ENCODE data around the gene GOLGA6L25. TPM values are rescaled to one million over a fixed set of nuclear protein-coding genes. Genes with fewer than 3 reads are reported as not detected.
A peak's percentile ranks its signal among the peaks of the same experiment; 100 is the strongest.
"Not testable (repeated sequence)": the region's sequence is repeated elsewhere in the genome, so short reads cannot be mapped to it uniquely, and the experiment has no call there.

Gene GOLGA6L25
- polyA plus RNA-seq (2011; rRNA removed) (not detected in 2 replicates), polyA minus RNA-seq (2011; rRNA and poly(A)+ RNA removed) (not detected in 2 replicates)

DNA sequence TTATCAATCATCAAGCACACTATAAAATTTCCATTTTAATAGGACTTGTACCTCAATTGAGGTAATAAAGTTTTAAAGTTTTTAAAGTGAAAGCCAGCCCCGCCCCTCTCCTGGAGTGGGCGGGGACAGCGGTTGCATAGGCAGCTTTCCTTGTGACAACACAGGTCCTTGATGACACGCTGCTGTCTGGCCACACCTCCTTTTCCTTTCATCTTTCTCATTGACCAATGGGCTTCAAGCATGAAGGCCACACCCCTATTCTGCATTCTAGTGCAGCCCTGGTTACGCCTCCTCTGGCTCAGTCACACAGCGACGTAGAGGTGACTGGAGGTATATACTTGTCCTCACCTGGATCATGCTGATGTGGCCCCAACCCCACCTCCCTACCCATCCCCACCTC, at the start of gene GOLGA6L25:
Gene GOLGA6L25 (plus strand): TSS at position 301 of the 400 bp plus-strand sequence. CDS start 61 bp downstream, at position 362.
- H3K4me3 ChIP-seq (ENCODE audit: low read depth, low read length); H3K9me3 ChIP-seq (ENCODE audit: control insufficient read depth, insufficient read depth, low read length); H3K27me3 ChIP-seq (ENCODE audit: control insufficient read depth, insufficient read depth, low read length); CTCF ChIA-PET; H3K27ac ChIP-seq (ENCODE audit: low read depth, low read length); DNase-seq (ENCODE audit: low read depth, low spot score); POLR2A ChIA-PET: not testable (repeated sequence)

DNA sequence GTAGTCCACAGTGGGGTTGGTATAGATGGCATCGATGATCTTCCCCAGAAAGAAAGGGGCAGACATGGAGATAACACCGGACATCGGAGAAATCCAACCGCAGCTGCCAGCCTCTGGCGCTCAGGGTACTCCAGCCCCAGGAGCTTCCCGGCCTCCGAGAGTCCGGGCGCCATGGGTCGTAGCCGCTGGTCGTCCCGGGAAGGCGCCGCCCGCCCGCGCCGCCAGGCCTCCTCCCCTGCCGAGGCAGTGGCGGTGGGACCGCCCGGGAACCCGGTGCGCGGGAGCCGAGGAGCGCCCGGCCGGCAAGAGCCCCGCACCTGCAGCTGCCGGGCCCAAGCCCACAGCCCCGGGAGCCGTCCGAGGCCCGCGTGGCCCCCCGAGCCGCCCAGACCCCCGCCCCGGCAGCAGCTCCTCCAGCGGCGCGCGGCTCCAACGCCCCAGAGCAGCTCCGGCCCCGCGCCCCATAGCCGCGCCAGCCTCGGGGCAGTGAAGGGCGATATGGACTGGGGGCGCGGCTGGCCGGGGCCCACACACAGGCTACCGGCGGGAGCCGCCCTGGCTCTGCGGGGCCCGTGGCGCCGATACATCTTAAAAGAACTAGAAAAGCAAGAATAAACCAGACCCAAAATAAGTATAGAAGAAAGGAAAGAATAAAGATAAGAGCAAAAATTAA, 45.0 kb upstream of the GOLGA6L25 start:
- H3K27ac ChIP-seq (ENCODE audit: low read depth, low read length); DNase-seq (ENCODE audit: low read depth, low spot score); H3K9me3 ChIP-seq (ENCODE audit: control insufficient read depth, insufficient read depth, low read length); CTCF ChIA-PET; POLR2A ChIA-PET; H3K4me3 ChIP-seq (ENCODE audit: low read depth, low read length); H3K27me3 ChIP-seq (ENCODE audit: control insufficient read depth, insufficient read depth, low read length): not testable (repeated sequence)

DNA sequence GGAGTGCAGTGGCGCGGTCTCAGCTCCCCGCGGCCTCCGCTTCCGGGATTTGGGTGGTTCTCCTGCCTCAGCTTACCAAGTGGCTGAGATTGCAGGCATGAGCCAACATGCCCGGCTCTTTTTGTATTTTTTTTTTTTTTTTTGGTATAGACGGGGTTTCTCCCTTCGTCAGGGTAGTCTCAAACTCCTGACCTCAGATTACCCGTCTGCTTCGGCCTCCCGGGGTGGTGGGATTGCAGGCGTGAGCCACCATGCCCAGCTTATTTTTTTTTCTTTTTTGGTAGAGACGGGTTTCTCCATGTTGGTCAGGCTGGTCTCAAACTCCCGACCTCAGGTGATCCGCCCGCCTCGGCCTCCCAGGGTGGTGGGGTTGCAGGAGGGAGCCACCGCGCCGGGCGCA, 39.2 kb upstream of the GOLGA6L25 start:
- H3K27ac ChIP-seq (ENCODE audit: low read depth, low read length); CTCF ChIA-PET: not testable (repeated sequence)

DNA sequence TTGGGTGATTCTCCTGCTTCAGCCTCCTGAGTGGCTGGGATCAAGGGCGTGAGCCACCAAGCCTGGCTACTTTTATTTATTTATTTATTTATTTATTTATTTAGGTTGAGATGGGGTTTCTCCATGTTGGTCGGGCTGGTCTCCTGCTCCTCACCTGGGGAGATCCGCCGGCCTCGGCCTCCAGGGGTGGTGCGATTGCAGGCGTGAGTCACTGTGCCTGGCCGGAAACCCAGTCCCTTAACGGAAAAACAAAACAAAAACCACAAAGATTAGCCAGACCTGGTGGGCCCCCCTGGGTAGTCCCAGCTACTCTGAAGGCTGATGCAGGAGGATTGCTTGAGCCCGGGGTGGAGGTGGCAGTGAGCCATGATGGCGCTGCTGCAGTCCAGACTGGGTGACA, 38.2 kb upstream of the GOLGA6L25 start:
- H3K27ac ChIP-seq (ENCODE audit: low read depth, low read length); CTCF ChIA-PET; H3K9me3 ChIP-seq (ENCODE audit: control insufficient read depth, insufficient read depth, low read length); POLR2A ChIA-PET; DNase-seq (ENCODE audit: low read depth, low spot score); H3K4me3 ChIP-seq (ENCODE audit: low read depth, low read length); H3K27me3 ChIP-seq (ENCODE audit: control insufficient read depth, insufficient read depth, low read length): not testable (repeated sequence)

More for the DNA sequence above, 39.2 kb upstream of the GOLGA6L25 start:
- H3K4me3 ChIP-seq (ENCODE audit: low read depth, low read length); H3K9me3 ChIP-seq (ENCODE audit: control insufficient read depth, insufficient read depth, low read length); DNase-seq (ENCODE audit: low read depth, low spot score); POLR2A ChIA-PET; H3K27me3 ChIP-seq (ENCODE audit: control insufficient read depth, insufficient read depth, low read length): not testable (repeated sequence)

GRCh38 chr15:28532954-28533353, 20.4 kb upstream of the GOLGA6L25 start, which contains the start of gene GOLGA8G:
GOLGA8G (minus strand) TSS chr15:28532971; CDS start chr15:28532909, 62 bp downstream.
- H3K4me3 ChIP-seq (ENCODE audit: low read depth, low read length); CTCF ChIA-PET; DNase-seq (ENCODE audit: low read depth, low spot score); H3K9me3 ChIP-seq (ENCODE audit: control insufficient read depth, insufficient read depth, low read length); H3K27me3 ChIP-seq (ENCODE audit: control insufficient read depth, insufficient read depth, low read length); POLR2A ChIA-PET; H3K27ac ChIP-seq (ENCODE audit: low read depth, low read length): not testable (repeated sequence)

- CTCF ChIA-PET; H3K9me3 ChIP-seq (ENCODE audit: control insufficient read depth, insufficient read depth, low read length); H3K27me3 ChIP-seq (ENCODE audit: control insufficient read depth, insufficient read depth, low read length); DNase-seq (ENCODE audit: low read depth, low spot score); H3K4me3 ChIP-seq (ENCODE audit: low read depth, low read length); H3K27ac ChIP-seq (ENCODE audit: low read depth, low read length); POLR2A ChIA-PET: not testable (repeated sequence)
These were observed 20.0 kb downstream of the GOLGA6L25 start for GRCh38 chr15:28573351-28573750.

DNA sequence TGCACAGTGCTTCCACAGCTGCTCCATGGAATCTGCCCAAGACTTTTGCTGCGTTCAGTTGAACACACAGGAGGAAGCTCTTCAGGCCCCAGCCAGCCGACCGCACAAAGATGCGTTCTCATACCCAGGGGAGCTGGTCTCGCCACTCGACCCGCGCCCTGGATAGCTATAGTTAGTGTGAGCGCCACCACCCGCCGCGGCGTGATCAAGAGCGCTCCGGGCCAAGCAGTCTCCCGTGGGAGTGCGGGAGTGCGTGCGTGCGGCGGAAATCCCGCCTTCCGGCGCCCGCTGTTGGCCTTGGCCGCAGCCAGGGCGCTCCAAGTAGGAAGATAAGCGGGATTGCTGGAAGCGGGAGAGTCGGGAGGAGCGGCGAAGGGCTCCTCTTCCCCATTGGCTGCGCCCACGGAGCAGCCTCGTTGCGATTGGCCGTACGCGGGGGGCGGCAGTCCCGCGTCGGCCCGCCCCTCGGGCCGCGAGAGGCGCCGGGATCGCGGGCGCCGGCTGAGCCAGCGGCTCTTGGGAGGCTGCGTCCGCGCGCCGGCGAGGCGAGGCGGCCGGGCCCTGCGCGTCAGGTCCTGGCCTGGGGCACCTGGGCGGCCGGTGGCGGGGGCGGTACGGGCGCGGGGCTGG, 35.7 kb downstream of the GOLGA6L25 start:
- POLR2A ChIA-PET; H3K9me3 ChIP-seq (ENCODE audit: control insufficient read depth, insufficient read depth, low read length); DNase-seq (ENCODE audit: low read depth, low spot score); H3K27ac ChIP-seq (ENCODE audit: low read depth, low read length); CTCF ChIA-PET; H3K27me3 ChIP-seq (ENCODE audit: control insufficient read depth, insufficient read depth, low read length): not testable (repeated sequence)
- peak overlapping the region; percentile 27; the same call in 1 of the 2 replicates for H3K4me3 ChIP-seq (ENCODE audit: low read depth, low read length)

GRCh38 chr15:28589769-28590168, 36.4 kb downstream of the GOLGA6L25 start:
- peak overlapping the region; percentile 62 for H3K4me3 ChIP-seq (ENCODE audit: low read depth, low read length)
- H3K9me3 ChIP-seq (ENCODE audit: control insufficient read depth, insufficient read depth, low read length); CTCF ChIA-PET; H3K27me3 ChIP-seq (ENCODE audit: control insufficient read depth, insufficient read depth, low read length); DNase-seq (ENCODE audit: low read depth, low spot score); POLR2A ChIA-PET; H3K27ac ChIP-seq (ENCODE audit: low read depth, low read length): not testable (repeated sequence)

- H3K27me3 ChIP-seq (ENCODE audit: control insufficient read depth, insufficient read depth, low read length); CTCF ChIA-PET: not testable (repeated sequence)
These were observed 39.0 kb downstream of the GOLGA6L25 start for GRCh38 chr15:28592395-28592794.

DNA sequence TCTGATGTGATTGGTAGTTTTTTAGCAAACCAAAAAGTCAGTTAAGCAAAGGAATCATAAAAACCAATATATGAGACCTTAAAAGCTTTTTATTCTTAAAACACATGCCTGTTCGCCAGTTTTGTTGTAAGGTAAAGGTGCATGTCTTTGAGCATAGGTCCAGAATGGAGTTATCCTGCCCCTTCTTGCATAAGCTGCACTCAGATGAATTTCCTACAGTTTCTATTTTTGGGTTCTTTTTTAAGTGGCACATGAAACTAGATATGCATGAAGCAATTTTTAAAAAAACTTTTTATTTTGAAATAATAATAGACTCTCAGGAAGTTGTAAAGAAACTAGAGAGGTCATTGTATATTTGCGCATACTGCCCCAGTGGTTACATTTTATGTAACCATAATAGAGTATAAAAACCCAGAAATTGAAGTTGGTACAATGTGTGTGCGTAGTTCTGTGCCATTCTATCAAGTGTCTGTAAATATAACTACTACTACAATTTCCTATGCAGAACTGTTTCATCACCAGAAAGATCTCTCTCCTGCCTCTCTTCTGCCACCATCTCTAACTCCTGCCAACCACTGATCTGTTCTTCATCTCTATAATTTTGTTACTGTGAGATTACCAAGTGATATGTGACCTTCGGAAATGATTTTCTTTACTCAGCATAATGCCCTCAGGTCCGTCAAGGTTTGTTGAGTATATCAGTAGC, 40.2 kb downstream of the GOLGA6L25 start:
- H3K27me3 ChIP-seq (ENCODE audit: control insufficient read depth, insufficient read depth, low read length); DNase-seq (ENCODE audit: low read depth, low spot score); POLR2A ChIA-PET; CTCF ChIA-PET; H3K27ac ChIP-seq (ENCODE audit: low read depth, low read length); H3K4me3 ChIP-seq (ENCODE audit: low read depth, low read length); H3K9me3 ChIP-seq (ENCODE audit: control insufficient read depth, insufficient read depth, low read length): not testable (repeated sequence)

More at GRCh38 chr15:28592395-28592794, 39.0 kb downstream of the GOLGA6L25 start:
- H3K27ac ChIP-seq (ENCODE audit: low read depth, low read length); DNase-seq (ENCODE audit: low read depth, low spot score); H3K9me3 ChIP-seq (ENCODE audit: control insufficient read depth, insufficient read depth, low read length); POLR2A ChIA-PET; H3K4me3 ChIP-seq (ENCODE audit: low read depth, low read length): not testable (repeated sequence)

DNA sequence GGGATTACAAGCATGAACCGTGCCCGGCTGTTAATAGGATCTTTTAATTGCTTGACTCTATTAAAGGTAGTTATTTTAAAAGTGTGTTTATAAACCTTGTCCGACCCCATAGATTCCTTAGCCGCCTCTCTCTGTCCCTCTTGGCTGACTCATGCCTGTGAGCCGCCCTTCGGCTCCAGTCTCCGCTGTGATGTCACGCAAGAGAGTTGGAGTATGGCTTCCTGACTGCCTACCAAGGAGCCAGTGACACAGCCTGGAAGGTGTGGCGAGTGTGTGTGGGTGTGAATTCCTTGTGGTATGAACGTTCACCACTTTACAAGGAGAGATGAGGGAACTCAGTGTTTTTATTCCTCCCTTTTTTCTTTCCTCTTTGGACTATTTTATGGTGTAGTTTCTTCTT, 44.1 kb downstream of the GOLGA6L25 start:
- H3K27me3 ChIP-seq (ENCODE audit: control insufficient read depth, insufficient read depth, low read length); POLR2A ChIA-PET; H3K4me3 ChIP-seq (ENCODE audit: low read depth, low read length); CTCF ChIA-PET; H3K27ac ChIP-seq (ENCODE audit: low read depth, low read length); DNase-seq (ENCODE audit: low read depth, low spot score); H3K9me3 ChIP-seq (ENCODE audit: control insufficient read depth, insufficient read depth, low read length): not testable (repeated sequence)

GRCh38 chr15:28598209-28598608, 44.8 kb downstream of the GOLGA6L25 start:
- DNase-seq (ENCODE audit: low read depth, low spot score); CTCF ChIA-PET; POLR2A ChIA-PET; H3K27me3 ChIP-seq (ENCODE audit: control insufficient read depth, insufficient read depth, low read length); H3K27ac ChIP-seq (ENCODE audit: low read depth, low read length); H3K9me3 ChIP-seq (ENCODE audit: control insufficient read depth, insufficient read depth, low read length); H3K4me3 ChIP-seq (ENCODE audit: low read depth, low read length): not testable (repeated sequence)

All from AG04450 (cell line).